KMS-11 (cell line): ENCODE measurements around the gene METTL3.

Experiments used
- H2AFZ ChIP-seq: fragments of 200-600 bp; sonication (generic); 2 replicates; pipeline ENCODE4 v1.6.1; 2016; ENCODE audit warnings: antibody characterized with exemption, mixed run types, low read depth
- H3K27ac ChIP-seq: fragments of 200-600 bp; sonication (generic); 2 replicates; pipeline ENCODE4 v1.6.1; 2016; ENCODE audit warnings: mild to moderate bottlenecking, mixed run types
- H3K27me3 ChIP-seq: fragments of 200-600 bp; sonication (generic); 2 replicates; pipeline ENCODE4 v1.6.1; 2017; ENCODE audit warnings: mild to moderate bottlenecking, low read depth, mixed run types, moderate library complexity; ENCODE audit not compliant: insufficient read depth
- H3K36me3 ChIP-seq: fragments of 200-600 bp; sonication (generic); 2 replicates; pipeline ENCODE4 v1.6.1; 2017; ENCODE audit warnings: mild to moderate bottlenecking, mixed run types; ENCODE audit not compliant: insufficient read depth
- H3K4me1 ChIP-seq: fragments of 200-600 bp; sonication (generic); 2 replicates; pipeline ENCODE4 v1.6.1; 2016; ENCODE audit warnings: mild to moderate bottlenecking, low read depth, mixed run types; ENCODE audit not compliant: poor library complexity, severe bottlenecking
- H3K4me2 ChIP-seq: fragments of 200-600 bp; sonication (generic); 2 replicates; pipeline ENCODE4 v1.7.0; 2016; ENCODE audit warnings: mild to moderate bottlenecking, mixed run types
- H3K4me3 ChIP-seq: fragments of 200-600 bp; sonication (generic); IDR thresholded peaks from 2 replicates; pipeline ENCODE4 v1.6.1; 2017; ENCODE audit warnings: low read depth, low read length, mixed read lengths; ENCODE audit not compliant: insufficient read depth
- H3K79me2 ChIP-seq: fragments of 200-600 bp; sonication (generic); 2 replicates; pipeline ENCODE4 v1.6.1; 2016; ENCODE audit warnings: low read depth, mixed run types; ENCODE audit not compliant: insufficient read depth
- H3K9ac ChIP-seq: fragments of 200-600 bp; sonication (generic); 2 replicates; pipeline ENCODE4 v1.6.1; 2016; ENCODE audit warnings: mild to moderate bottlenecking, mixed run types
- H4K20me1 ChIP-seq: fragments of 200-600 bp; sonication (generic); 2 replicates; pipeline ENCODE4 v1.6.1; 2016; ENCODE audit warnings: mild to moderate bottlenecking, mixed run types; ENCODE audit not compliant: insufficient read depth
- TF ChIP-seq, protein P1 (sequence below): fragments of 200-600 bp; sonication (generic); conservative IDR thresholded peaks from 2 replicates; pipeline ENCODE4 v1.6.1; 2017; ENCODE audit warnings: low read depth, mild to moderate bottlenecking, antibody characterized with exemption, low read length, moderate library complexity, mixed read lengths

METTL3 gene

DNA sequence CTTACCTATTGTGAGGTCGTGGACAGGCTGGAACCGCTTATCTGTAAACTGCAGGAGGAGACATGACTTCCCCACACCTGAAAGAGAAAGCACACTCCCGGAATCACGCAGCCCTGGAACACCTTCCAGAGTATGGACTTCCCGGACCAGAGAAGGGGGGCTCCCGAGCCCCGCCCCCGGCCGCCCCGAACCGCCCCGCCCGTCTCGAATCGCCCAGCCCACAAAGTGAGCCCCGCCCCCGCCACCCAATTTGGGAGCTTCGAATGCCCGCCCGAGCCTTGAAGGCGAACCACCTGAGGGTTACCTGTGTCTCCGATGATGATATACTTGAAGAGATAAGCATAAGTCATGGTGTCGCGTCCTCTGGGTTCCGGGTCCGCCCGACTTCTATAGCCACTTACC lies 34.6 kb downstream of the METTL3 start:
- no peaks in the 10 kb centered on the region for H4K20me1 ChIP-seq
- no peak overlapping the region for H3K9ac ChIP-seq
- H3K36me3 ChIP-seq, result no peaks in the 10 kb centered on the region
- no peak overlapping the region for H3K27ac ChIP-seq
- H3K79me2 ChIP-seq, result peaks cover 17% of the 10 kb centered on the region; the same call in 1 of the 2 replicates
- TF ChIP-seq, protein P1, sequence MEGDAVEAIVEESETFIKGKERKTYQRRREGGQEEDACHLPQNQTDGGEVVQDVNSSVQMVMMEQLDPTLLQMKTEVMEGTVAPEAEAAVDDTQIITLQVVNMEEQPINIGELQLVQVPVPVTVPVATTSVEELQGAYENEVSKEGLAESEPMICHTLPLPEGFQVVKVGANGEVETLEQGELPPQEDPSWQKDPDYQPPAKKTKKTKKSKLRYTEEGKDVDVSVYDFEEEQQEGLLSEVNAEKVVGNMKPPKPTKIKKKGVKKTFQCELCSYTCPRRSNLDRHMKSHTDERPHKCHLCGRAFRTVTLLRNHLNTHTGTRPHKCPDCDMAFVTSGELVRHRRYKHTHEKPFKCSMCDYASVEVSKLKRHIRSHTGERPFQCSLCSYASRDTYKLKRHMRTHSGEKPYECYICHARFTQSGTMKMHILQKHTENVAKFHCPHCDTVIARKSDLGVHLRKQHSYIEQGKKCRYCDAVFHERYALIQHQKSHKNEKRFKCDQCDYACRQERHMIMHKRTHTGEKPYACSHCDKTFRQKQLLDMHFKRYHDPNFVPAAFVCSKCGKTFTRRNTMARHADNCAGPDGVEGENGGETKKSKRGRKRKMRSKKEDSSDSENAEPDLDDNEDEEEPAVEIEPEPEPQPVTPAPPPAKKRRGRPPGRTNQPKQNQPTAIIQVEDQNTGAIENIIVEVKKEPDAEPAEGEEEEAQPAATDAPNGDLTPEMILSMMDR, result no peak
- no peak overlapping the region for H3K4me3 ChIP-seq
- H3K4me2 ChIP-seq, result peak overlapping the region; percentile 34; the same call in 1 of the 2 replicates
- peak overlapping the region; percentile 39; the same call in 1 of the 2 replicates for H2AFZ ChIP-seq
- H3K27me3 ChIP-seq, result no peaks in the 10 kb centered on the region
- H3K4me1 ChIP-seq, result peaks cover 16% of the 10 kb centered on the region

DNA sequence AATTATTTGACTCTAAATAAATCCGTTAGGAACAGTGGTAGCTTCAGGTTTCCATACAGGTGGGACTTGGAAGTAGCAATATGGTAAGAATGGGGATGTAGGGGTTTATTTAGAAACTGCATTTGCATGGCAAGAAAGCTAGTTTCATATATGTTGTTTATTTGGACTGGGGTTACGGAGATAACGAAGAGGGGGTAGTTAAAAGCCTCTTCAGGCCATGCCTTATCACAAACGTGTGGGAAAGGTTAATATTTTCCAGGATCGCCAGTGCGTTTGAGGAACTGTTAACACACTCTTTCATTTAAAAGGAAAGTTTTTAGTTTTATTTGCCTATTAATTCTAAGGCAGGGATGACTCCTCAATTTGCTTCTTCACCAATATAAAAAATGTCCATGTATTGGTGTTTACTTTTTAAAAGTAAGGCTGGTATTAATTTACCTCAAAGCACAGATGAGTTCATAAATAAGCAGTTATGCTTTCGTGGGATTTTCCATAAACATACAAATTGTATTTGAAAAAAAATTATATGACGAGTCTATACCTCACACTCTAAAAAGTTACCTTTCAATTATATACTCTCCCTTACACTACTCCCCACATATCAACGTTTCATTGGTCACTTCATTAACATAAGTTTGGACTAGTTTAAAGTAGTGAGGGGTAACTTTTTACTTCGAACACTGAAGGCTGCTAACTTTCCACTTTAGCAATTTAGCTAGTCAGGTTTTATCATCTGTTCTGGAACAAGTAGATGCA lies 35.2 kb downstream of the METTL3 start:
- Histone ChIP-seq H3K9ac (no peak overlapping the region), H3K27me3 (no peaks in the 10 kb centered on the region), H2AFZ (peak overlapping the region; percentile 39; the same call in 1 of the 2 replicates), H3K79me2 (peaks cover 17% of the 10 kb centered on the region; the same call in 1 of the 2 replicates), H3K27ac (no peak overlapping the region), H4K20me1 (no peaks in the 10 kb centered on the region), H3K4me1 (peaks cover 16% of the 10 kb centered on the region), H3K36me3 (no peaks in the 10 kb centered on the region), H3K4me2 (peak overlapping the region; percentile 34; the same call in 1 of the 2 replicates), H3K4me3 (no peak overlapping the region)
- TF ChIP-seq, protein P1, result no peak

DNA sequence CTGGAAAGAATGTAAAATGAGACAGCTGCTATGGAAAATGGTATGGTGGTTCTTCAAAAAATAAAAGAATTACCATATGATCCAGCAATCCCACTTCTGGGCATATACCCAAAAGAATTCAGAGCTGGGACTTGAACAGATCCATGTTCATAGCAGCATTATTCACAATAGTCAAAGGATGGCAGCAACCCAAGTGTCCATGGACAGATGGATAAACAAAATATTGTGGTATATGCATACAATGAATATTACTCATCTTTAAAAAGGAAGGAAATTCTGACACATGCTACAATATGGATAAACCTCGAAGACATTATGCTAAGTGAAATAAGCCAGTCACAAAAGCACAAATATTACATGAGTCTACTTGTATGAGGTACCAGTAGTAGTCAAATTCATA lies 43.5 kb downstream of the METTL3 start:
- Histone ChIP-seq H3K79me2 (no peaks in the 10 kb centered on the region), H3K4me3 (no peak overlapping the region), H2AFZ (no peak overlapping the region), H3K4me1 (no peaks in the 10 kb centered on the region), H3K36me3 (no peaks in the 10 kb centered on the region), H3K4me2 (no peak overlapping the region), H3K27me3 (no peaks in the 10 kb centered on the region), H4K20me1 (no peaks in the 10 kb centered on the region), H3K9ac (no peak overlapping the region), H3K27ac (no peak overlapping the region)
- TF ChIP-seq, protein P1, result no peak

DNA sequence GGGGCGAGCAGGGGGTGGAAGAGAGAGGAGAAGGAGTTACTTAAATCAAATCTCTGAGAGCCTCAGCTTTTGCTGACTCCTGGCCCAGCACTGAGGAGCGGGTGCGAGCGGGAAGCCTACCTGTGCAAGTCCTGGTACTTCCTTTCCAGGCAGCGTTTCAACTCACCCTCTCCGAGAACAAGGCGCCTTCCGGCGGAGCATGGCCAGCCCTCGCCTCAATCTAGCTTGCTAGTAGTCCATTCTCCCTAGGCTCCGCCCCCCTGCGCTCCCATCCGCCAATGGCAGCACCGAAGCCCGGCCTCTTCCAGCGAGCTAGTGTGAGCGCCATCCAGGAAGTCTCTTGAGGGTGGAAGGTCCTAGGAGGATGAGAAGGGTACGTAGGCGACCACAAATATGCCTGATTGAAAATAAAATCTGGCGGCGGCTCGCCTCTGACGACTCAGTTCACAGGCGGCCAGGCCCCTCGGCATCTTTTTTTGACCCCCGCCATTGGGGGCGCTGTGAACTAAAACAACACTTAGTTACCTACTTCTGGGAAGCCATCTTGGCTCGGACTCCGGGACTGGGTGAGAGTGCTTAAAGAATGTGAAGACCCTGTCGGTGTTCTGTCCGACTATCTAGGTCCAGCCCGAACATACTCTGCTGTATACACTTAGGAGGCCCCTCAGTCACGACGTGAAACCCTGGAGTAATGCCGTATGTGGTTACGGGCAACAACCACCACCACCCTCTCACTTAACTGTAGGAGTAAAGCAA lies 55.0 kb downstream of the METTL3 start, which contains the start of gene CHD8:
Gene CHD8 (minus strand): TSS at position 212 of the 756 bp plus-strand sequence. CDS start 24,480 bp downstream, outside the sequence.
- Histone ChIP-seq H3K4me3 (no peak within 1 kb of the TSS), H2AFZ (peak within 1 kb of the TSS; percentile 94)
- TF ChIP-seq, protein P1, result peak; percentile 74

More for the DNA sequence above, 55.0 kb downstream of the METTL3 start, which contains the start of gene CHD8:
- Histone ChIP-seq H3K27ac (peak within 1 kb of the TSS; percentile 89), H3K4me2 (peak within 1 kb of the TSS; percentile 89), H3K36me3 (no peaks in the 10 kb centered on the region), H3K9ac (peak within 1 kb of the TSS; percentile 80), H3K4me1 (peaks cover 23% of the 10 kb centered on the region), H3K79me2 (peaks cover 41% of the 10 kb centered on the region), H4K20me1 (no peaks in the 10 kb centered on the region), H3K27me3 (no peaks in the 10 kb centered on the region)
